Measurements from ENCODE around the gene SEMA4D.

DNA sequence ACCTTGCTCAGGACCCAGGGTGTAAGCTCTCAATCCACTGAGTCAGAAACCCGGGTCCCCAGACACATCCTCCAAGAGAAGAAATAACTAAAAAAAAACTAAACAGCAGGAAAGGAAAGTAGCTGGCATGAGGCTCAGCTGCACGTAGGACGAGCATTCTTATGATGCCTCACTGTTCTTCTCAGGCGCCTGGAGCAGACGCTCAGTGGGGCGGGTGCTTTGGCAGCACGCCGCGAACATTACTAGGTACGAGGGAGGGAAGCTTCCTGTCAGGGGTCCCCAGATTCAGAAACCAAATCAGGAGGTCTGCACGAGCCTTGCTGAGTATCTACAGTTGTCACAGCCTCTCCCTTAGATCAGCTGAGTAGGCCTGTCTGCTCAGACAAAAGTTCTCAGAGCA lies 93.8 kb downstream of the SEMA4D start:
- TF ChIP-seq, protein P1, sequence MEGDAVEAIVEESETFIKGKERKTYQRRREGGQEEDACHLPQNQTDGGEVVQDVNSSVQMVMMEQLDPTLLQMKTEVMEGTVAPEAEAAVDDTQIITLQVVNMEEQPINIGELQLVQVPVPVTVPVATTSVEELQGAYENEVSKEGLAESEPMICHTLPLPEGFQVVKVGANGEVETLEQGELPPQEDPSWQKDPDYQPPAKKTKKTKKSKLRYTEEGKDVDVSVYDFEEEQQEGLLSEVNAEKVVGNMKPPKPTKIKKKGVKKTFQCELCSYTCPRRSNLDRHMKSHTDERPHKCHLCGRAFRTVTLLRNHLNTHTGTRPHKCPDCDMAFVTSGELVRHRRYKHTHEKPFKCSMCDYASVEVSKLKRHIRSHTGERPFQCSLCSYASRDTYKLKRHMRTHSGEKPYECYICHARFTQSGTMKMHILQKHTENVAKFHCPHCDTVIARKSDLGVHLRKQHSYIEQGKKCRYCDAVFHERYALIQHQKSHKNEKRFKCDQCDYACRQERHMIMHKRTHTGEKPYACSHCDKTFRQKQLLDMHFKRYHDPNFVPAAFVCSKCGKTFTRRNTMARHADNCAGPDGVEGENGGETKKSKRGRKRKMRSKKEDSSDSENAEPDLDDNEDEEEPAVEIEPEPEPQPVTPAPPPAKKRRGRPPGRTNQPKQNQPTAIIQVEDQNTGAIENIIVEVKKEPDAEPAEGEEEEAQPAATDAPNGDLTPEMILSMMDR (IDR thresholded peaks at IDR 0.05; ENCODE audit: poor library complexity): no peak
- no peak for TF ChIP-seq EZH2 (IDR thresholded peaks at IDR 0.05; ENCODE audit: borderline replicate concordance)
- TF ChIP-seq EZH2phosphoT487 (IDR thresholded peaks at IDR 0.05; ENCODE audit: low read depth, severe bottlenecking, unreplicated experiment): no peak
